Measurements from ENCODE around the gene PRKD1.
"Not testable (repeated sequence)": the region's sequence is repeated elsewhere in the genome, so short reads cannot be mapped to it uniquely, and the experiment has no call there.

PRKD1 gene

GRCh38 chr14:29734732-29735131 lies 192.9 kb downstream of the PRKD1 start:
- DNase-seq: no peak

DNA sequence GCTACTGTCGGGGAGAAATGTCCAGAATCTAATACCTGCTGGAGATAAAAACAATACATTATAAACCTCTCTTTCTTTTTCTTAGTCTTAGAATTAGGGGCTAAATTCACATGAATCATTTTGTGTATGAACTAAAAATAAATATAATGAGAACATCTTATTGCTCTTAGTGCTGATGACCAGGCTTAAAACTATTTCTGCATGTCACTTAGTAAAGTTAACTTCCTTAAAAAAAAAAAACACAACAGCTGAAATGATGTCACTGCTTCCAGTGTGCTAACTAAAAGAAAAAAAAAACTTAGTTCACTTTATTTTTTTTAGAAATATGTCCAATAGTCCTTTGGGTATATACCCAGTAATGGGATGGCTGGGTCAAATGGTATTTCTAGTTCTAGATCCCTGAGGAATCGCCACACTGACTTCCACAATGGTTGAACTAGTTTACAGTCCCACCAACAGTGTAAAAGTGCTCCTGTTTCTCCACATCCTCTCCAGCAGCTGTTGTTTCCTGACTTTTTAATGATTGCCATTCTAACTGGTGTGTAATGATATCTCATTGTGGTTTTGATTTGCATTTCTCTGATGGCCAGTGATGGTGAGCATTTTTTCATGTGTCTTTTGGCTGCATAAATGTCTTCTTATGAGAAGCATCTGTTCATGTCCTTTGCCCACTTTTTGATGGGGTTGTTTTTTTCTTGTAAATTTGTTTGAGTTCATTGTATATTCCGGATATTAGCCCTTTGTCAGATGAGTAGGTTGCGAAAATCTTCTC lies 200.9 kb downstream of the PRKD1 start:
- DNase-seq: peak; percentile 74

GRCh38 chr14:29724991-29725390 lies 202.7 kb downstream of the PRKD1 start:
- DNase-seq: no peak

- DNase-seq: peak; percentile 28
These were observed 204.8 kb downstream of the PRKD1 start for GRCh38 chr14:29722831-29723230.

- DNase-seq: no peak
These were observed 206.1 kb downstream of the PRKD1 start for GRCh38 chr14:29721586-29721985.

DNA sequence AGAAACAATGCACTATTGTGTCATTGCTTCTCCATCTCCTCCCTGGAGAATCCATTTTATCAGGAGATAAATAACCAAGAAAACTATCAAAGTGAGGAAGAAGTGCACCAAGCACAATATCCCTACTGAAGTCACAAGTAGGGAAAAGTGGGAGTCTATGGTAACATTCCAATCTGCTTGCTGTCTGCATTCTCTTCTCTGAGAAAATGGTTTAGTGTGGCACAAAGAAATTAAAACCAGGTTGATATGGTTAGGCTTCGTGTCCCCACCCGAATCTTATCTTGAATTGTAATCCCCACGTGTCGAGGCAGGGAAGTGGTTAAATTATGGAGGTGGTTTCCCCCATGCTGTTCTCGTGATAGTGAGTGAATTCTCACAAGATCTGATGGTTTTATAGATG lies 209.7 kb downstream of the PRKD1 start:
- no peak for DNase-seq

GRCh38 chr14:29716150-29716549 lies 211.5 kb downstream of the PRKD1 start:
- peak; percentile 46 for DNase-seq

GRCh38 chr14:29712601-29713000 lies 215.0 kb downstream of the PRKD1 start:
- no peak for DNase-seq

- DNase-seq: no peak
These were observed 217.6 kb downstream of the PRKD1 start for GRCh38 chr14:29710015-29710414.

- DNase-seq: no peak
These were observed 218.2 kb downstream of the PRKD1 start for GRCh38 chr14:29709490-29709889.

DNA sequence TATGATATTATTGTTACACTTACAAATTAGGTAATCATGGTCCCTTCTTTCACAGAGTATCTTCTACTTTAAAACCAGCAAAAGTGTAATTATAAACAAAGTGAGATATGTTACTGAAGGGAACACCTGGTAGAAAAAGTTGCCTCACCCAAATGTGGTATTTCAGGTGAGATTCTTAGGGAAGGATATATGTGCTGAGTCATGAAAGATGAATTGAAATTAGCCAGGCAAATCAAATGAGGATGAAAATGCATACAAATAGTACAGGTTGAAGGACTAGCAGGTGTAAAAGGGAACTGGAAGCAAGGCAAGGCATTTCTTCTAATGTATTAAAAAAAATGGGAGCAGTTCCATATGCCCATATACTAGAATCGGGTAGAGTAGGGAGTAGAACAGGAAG lies 220.9 kb downstream of the PRKD1 start:
- DNase-seq: no peak

DNA sequence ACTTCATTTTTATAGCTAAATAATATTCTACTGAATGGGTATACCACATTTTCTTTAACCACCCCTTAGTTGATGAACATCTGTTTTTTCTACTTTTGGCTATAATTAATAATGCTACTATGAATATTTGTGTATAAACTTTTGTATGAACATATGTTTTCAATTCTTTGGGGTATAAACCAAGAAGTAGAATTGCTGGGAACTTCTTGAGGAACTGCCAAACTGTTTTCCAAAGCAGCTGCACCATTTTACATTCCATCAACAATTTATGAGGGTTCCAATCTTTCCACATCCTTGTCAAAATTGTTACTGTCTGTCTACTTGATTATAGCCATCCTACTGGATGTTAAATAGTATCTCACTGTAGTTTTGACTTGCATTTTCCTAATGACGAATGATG lies 221.8 kb downstream of the PRKD1 start:
- DNase-seq: no peak

GRCh38 chr14:29689597-29689996 lies 238.1 kb downstream of the PRKD1 start:
- not testable (repeated sequence) for DNase-seq

DNA sequence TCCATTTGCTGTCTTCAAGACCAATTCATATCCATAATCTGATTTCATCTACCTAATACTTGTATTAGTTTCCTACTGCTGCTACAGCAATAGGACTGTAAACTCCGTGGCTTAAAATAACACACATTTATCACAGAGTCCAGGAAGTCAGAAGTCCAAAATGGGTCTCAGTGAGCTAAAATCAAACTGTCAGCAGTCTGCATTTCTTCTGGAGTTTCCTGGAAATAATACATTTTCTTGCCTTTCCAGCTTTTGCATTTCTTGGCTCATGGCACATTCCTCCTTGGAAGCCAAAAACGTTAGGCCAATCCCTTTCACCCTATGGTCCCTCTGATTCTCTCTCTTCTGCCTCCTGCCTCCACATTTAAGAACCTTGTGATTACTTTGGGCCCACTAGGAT lies 239.8 kb downstream of the PRKD1 start:
- DNase-seq: no peak

DNA sequence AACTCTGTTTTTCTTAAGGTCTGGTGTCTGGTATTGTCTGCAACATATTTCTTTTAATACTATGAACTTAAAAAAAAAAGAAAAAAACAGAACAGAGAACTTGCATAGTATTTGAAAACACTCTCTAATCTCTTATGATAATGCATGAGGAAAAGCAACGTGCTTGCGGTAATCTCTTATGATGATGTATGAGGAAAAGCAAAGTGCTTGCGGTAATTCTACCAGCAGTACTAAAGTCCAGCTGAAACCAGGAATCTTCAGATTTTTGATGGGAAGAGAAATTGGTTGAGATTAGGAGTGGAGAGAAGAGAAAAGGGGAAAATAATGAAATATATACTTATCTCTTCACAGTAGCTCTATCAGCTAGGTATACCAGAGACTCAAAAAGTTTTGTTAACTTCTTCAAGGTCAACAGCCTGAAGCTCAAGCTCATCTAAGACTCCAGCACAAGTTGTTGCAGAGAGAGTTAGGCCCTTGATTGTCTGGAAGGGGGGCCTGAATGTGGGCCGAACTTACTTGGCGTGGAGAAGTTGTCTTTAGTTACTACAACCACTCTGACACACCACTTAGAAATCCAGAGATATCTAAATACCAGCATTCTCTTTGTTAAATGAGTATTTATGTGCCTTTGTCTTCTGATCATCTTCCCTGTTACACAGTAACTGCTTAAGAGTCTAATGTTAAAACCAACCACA lies 240.4 kb downstream of the PRKD1 start:
- DNase-seq: no peak

- no peak for DNase-seq
These were observed 242.7 kb downstream of the PRKD1 start for GRCh38 chr14:29684926-29685325.

GRCh38 chr14:29682789-29683188 lies 244.9 kb downstream of the PRKD1 start:
- no peak for DNase-seq

DNA sequence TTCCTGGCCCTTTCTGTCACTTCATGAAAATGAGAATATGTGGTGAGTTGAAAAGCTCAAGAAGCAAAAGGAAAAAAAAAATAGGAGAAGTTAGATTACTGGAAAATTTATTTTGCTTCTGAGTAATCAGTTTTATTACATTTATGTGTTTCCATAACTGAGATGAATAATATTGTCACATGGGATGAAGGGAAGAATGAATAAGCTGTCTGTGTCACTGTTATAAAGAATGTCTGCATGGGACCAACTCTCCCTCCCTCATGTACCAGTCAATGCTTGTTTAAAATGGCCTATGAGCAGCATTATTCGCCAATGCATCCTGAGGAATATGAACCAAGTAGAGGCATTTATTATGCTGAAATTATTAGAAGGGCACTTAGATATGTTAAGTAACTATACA lies 246.3 kb downstream of the PRKD1 start:
- DNase-seq: peak; percentile 12

DNA sequence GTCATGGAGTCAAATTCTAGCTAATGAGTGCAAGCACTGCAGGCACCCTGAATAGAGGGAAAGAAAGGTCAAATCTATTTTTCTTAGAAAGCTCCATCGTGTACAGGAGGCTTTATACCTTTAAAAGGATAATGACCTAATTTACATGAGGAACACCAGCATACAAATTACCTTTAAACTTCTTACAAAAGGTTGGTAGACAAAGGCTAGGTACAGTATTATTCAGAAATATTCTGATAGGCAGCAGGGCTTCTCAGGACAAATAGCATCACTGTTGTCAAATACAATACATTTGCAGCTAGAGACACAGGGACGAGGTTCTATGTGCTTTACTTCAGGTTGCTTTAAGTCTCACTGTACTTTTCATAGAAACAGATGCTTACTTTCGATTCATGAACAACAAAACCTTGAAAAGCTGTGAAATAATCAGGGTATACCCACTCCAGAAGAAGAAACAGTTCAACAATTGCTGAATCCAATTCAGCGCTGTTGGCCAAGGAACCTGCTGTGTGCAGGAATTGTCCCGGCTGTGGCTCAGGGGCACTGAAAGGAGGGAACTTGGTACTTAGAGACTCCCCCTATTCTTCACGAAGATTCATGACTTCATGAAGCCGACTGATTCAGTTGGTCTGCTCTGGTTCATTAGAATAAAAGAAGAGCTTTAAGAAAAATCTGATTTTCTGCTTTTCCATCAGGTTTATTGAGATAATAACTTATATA lies 252.9 kb downstream of the PRKD1 start:
- DNase-seq: no peak

GRCh38 chr14:29672831-29673230 lies 254.8 kb downstream of the PRKD1 start:
- DNase-seq: no peak

GRCh38 chr14:29671034-29671433 lies 256.6 kb downstream of the PRKD1 start:
- peak; percentile 5 for DNase-seq

- no peak for DNase-seq
These were observed 259.4 kb downstream of the PRKD1 start for GRCh38 chr14:29668201-29668600.

DNA sequence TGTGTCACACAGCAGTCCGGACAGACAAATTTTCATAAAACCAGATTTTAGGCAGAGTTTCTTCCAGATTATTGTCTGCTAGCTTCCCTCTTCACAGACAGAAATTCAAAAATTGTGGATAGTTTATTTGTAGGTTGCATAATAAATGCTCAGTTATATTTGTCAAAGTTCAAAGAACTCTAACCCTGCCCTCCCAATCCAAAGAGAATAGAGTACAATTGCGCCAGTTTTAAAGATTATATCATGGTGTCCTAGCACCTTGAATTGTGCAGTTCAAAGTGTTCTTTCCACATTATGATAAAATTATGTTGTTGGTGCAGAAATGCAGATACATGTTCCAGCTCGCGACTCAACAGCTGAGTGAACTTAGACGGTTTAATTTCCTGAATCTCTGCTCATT lies 263.1 kb downstream of the PRKD1 start:
- no peak for DNase-seq

- no peak for DNase-seq
These were observed 264.3 kb downstream of the PRKD1 start for GRCh38 chr14:29663281-29663801.

Data from EL (cell line).